ENCODE results near the gene FRY. TPM values are rescaled to one million over a fixed set of nuclear protein-coding genes. Genes with fewer than 3 reads are reported as not detected.

Gene FRY
- total RNA-seq, 1 experiment from 2014 or later, result 0.11 TPM

DNA sequence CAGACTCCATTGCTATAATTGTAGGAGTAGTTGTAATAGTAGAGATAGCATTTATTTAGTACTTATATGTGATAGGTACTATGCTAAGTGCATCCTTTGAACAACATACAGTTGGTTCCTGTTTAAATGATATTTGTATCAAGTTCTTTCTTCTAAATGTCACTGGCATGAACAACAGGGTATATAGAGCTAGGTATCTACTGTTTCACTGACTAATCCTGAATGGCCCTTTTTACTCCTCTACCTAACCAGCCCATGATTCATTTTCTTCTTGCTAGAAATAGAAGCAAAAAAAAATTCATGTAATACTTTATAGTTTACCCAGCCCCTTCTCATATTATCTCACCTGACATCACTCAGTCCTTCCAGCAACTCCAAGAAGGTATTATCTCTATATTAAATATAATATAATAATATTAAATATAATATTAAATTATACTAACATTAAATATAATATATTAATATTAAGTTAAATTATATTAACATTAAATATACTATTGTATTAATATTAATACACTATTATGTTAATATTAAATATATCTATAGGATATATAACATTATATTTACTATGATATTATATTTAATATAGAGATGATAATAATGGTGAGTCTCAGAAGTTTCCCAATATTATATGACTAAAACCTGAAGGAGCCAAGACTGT is 74.2 kb downstream of the FRY start:
- DNase-seq (ENCODE audit: low read depth, low spot score), result no peak
- in situ Hi-C loops (cut with HindIII; ENCODE audit: low pct_unique_long_range_greater_than_20kb, low sequenced_read_pairs), result no loop called here

- in situ Hi-C loops (cut with HindIII; ENCODE audit: low pct_unique_long_range_greater_than_20kb, low sequenced_read_pairs), result no loop called here
- no peak for DNase-seq (ENCODE audit: low read depth, low spot score)
These were observed 75.9 kb downstream of the FRY start for GRCh38 chr13:32107474-32107873.

DNA sequence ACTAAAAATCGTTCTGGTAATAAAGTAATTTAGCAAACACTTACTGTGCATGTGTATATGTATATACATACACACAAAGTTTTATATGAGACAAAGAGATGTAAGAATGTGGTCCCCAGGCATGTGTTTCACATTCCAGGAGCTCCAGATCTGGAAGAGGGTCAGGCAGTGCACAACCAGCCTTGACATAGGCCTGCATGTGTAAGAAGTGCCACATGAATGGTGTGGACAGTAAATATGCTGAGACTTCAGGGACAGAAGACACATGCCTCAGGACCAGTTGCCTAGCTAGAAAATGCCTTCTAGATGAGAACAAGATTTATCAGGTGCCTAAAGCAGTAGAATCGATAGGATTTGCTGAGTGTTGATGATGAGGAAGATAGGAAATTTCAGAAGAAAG is 76.4 kb downstream of the FRY start:
- in situ Hi-C loops (cut with HindIII; ENCODE audit: low pct_unique_long_range_greater_than_20kb, low sequenced_read_pairs), result no loop called here
- no peak for DNase-seq (ENCODE audit: low read depth, low spot score)

DNA sequence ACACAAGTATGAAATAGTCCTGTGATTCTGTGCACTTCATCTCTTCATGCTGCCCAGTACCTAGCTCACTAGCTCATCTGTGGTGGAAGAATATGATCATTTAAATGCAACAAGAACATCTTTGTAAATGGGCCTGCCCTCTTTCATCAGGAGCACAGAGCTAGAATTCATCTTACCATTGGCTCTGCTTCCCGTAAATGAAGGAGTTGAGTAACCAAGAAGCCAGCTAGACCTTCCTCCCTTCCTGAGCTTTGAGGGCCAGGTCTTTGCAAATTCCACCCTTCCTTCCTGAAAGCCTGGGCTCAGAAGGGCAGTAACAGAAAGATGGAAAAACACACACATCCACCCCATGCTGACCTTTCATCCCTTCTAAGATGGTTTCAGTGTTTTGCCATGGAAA is 82.0 kb downstream of the FRY start:
- in situ Hi-C loops (cut with HindIII; ENCODE audit: low pct_unique_long_range_greater_than_20kb, low sequenced_read_pairs), result no loop called here
- DNase-seq (ENCODE audit: low read depth, low spot score), result peak; percentile 27

- in situ Hi-C loops (cut with HindIII; ENCODE audit: low pct_unique_long_range_greater_than_20kb, low sequenced_read_pairs), result no loop called here
- DNase-seq (ENCODE audit: low read depth, low spot score), result no peak
These were observed 82.8 kb downstream of the FRY start for GRCh38 chr13:32114284-32114950.

DNA sequence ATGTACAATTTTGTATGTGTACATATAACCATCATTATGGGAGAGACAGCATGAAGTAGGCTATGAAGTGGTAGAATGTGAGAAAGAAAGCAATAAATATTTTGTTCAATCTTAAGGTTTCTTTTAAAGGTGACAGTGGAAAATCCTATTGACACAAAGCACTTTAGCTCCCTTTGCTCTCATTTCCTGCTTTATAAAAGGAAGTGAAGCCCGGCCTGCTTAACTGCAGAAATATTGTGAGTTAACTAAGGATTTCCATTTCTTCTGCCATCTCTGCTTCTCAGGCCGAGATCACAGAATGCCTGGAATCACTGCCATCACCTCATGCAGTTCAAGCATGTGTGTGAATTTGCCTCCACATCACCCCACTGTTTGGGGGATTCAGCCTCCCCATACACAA is 83.5 kb downstream of the FRY start:
- in situ Hi-C loops (cut with HindIII; ENCODE audit: low pct_unique_long_range_greater_than_20kb, low sequenced_read_pairs), result no loop called here
- DNase-seq (ENCODE audit: low read depth, low spot score), result no peak

GRCh38 chr13:32116210-32116609 is 84.6 kb downstream of the FRY start:
- DNase-seq (ENCODE audit: low read depth, low spot score), result no peak
- in situ Hi-C loops (cut with HindIII; ENCODE audit: low pct_unique_long_range_greater_than_20kb, low sequenced_read_pairs), result no loop called here

- in situ Hi-C loops (cut with HindIII; ENCODE audit: low pct_unique_long_range_greater_than_20kb, low sequenced_read_pairs), result no loop called here
- no peak for DNase-seq (ENCODE audit: low read depth, low spot score)
These were observed 85.4 kb downstream of the FRY start for GRCh38 chr13:32117001-32117400.

DNA sequence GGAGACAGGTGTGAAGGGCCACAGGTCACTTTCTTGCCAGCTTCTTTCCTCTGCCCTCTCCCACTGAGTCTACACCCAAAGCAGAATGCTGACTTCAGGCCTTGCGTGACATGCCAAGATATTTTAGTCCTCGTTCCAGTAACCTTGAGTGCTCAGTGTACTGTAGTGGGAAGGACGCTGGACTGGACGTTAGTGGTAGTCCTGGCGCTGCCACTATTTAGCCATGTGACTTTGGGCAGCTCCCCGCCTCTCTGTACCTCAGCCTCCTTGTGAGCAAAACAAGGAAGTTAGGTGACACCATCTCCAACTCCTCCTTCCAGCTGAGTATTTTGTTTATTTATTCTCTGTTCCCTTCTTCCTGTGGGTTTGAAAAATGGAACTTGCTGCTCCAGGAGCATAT is 86.1 kb downstream of the FRY start:
- no peak for DNase-seq (ENCODE audit: low read depth, low spot score)
- in situ Hi-C loops (cut with HindIII; ENCODE audit: low pct_unique_long_range_greater_than_20kb, low sequenced_read_pairs), result no loop called here

- DNase-seq (ENCODE audit: low read depth, low spot score), result no peak
- in situ Hi-C loops (cut with HindIII; ENCODE audit: low pct_unique_long_range_greater_than_20kb, low sequenced_read_pairs), result no loop called here
These were observed 89.7 kb downstream of the FRY start for GRCh38 chr13:32121316-32121715.

GRCh38 chr13:32124743-32125142 is 93.2 kb downstream of the FRY start:
- DNase-seq (ENCODE audit: low read depth, low spot score), result no peak
- in situ Hi-C loops (cut with HindIII; ENCODE audit: low pct_unique_long_range_greater_than_20kb, low sequenced_read_pairs), result no loop called here

DNA sequence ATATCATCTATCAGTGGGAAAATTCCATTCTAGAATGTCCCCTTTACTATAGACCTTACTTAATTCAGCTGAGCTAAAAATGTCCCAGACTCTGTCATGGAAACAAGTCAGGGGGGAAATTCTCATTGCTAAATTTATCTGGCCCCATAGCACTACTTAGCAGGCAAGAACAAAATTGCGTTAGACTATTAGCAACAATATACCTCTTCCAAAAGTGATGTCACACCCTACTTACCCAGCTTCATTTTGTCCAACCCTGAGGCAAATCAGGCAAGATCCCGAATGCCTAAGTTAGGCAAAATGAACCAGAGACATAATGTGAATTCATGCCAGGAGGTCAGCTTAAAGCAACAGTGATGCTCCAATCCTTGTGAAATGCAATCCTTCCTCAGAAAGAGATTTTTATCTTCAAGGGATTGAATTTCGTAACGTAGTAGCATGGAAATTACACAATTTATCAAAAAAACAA is 93.7 kb downstream of the FRY start:
- in situ Hi-C loops (cut with HindIII; ENCODE audit: low pct_unique_long_range_greater_than_20kb, low sequenced_read_pairs), result no loop called here
- DNase-seq (ENCODE audit: low read depth, low spot score), result no peak

DNA sequence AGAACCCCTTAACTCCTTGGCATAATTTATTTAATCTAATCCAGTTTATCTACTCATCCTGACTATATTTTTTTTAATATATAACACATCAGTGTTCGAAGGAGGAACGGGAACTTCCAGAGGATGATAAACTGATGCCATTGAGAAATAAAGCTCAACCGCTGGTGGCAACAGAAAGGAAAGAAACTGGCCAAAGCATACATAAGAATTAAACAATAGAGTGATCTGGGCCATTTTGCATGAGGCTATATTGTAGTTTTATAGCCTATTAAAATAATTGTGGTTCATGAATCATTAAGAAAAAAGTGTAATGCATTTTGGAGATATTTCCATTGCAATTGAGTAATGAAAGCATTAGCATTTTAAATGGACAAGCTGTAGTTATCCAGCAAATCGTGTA is 94.2 kb downstream of the FRY start:
- in situ Hi-C loops (cut with HindIII; ENCODE audit: low pct_unique_long_range_greater_than_20kb, low sequenced_read_pairs), result no loop called here
- no peak for DNase-seq (ENCODE audit: low read depth, low spot score)

- DNase-seq (ENCODE audit: low read depth, low spot score), result no peak
- in situ Hi-C loops (cut with HindIII; ENCODE audit: low pct_unique_long_range_greater_than_20kb, low sequenced_read_pairs), result no loop called here
These were observed 94.7 kb downstream of the FRY start for GRCh38 chr13:32126278-32126677.

DNA sequence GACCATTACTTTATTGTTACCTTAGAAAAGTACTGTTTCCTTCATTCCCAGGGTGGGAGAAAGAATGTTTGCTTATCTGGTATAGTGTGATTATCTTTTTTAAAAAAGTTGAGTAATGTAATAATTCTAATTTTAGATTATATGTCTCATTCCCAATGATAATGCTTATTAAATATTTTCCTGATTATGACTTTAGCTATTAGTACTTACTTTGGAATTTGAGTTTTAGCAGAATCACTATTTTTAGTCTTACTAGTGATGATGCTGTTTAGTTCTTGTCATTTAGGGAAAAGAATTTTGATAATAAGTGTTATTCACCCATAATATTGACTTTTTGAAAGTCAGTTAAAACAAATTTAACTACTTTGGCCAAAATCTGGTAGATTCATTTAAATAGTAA is 95.2 kb downstream of the FRY start:
- no peak for DNase-seq (ENCODE audit: low read depth, low spot score)
- in situ Hi-C loops (cut with HindIII; ENCODE audit: low pct_unique_long_range_greater_than_20kb, low sequenced_read_pairs), result no loop called here

- DNase-seq (ENCODE audit: low read depth, low spot score), result no peak
- in situ Hi-C loops (cut with HindIII; ENCODE audit: low pct_unique_long_range_greater_than_20kb, low sequenced_read_pairs), result no loop called here
These were observed 96.1 kb downstream of the FRY start for GRCh38 chr13:32127691-32128090.

- in situ Hi-C loops (cut with HindIII; ENCODE audit: low pct_unique_long_range_greater_than_20kb, low sequenced_read_pairs), result no loop called here
- no peak for DNase-seq (ENCODE audit: low read depth, low spot score)
These were observed 102.9 kb downstream of the FRY start for GRCh38 chr13:32134241-32135055.

DNA sequence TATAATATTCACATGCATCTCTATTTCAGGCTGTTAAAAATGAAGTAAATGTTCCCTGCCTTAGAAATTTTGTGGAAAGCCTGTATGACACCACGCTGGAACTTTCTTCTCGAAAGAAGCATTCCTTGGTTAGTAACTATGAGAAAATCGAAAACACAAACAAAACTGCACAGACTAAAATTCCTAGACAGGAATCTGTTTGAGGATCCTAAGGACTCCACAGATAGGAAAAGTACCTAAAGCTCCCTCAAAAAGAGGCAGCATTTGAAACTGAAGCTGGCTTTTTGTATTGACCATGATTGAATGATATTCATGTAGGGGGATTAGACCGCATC is 103.4 kb downstream of the FRY start:
- DNase-seq (ENCODE audit: low read depth, low spot score), result no peak
- in situ Hi-C loops (cut with HindIII; ENCODE audit: low pct_unique_long_range_greater_than_20kb, low sequenced_read_pairs), result no loop called here

DNA sequence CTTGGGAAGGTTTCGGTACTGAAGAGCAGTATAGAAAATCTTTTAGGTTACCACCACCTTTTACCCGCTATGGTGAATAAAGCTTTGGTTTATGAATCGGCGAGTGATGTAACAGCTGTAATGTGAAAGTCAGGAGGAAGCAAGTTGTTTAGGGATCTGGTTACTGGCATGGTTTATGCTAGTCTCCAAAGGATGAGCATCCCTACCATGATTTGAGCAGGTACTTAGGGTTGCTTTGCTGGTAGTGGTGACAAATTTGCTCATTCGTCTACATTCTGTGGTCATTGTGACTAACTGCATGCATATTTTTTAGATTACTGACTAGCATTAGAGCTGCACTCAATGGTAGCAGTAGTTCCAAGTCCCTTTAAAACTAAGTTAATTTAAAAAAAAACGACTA is 104.1 kb downstream of the FRY start:
- DNase-seq (ENCODE audit: low read depth, low spot score), result no peak
- in situ Hi-C loops (cut with HindIII; ENCODE audit: low pct_unique_long_range_greater_than_20kb, low sequenced_read_pairs), result no loop called here

Measured in SK-MEL-5 (cell line).